Measurements from ENCODE around the gene AP4B1. TPM values are rescaled to one million over a fixed set of nuclear protein-coding genes. Genes with fewer than 3 reads are reported as not detected.
A peak's percentile ranks its signal among the peaks of the same experiment; 100 is the strongest.

Gene AP4B1
- total and polyA plus RNA-seq, 9 of the 15 experiments (the other 6 are each of a cell fraction or from before 2014, with no cell fraction given): 15.8 to 36.5 (median 24.6) TPM

- TF ChIP-seq ZMIZ1 (IDR thresholded peaks at IDR 0.05; ENCODE audit: low read depth in 2 of 2, low read length in 2 of 2) (0 out of 4 replicates have a peak, but pooled peaks of 1 of the 2 experiments have one; percentile 10), HMGXB4 (CRISPR knock-in tag; IDR thresholded peaks at IDR 0.05) (peak; percentile 67; the same call in 1 of the 2 replicates), NR4A1 (CRISPR knock-in tag; IDR thresholded peaks at IDR 0.05) (0 out of 2 replicates have a peak, but pooled peaks have one; percentile 71), NR4A1 (tag; IDR thresholded peaks at IDR 0.05) (no peak), CCNT2 (IDR thresholded peaks at IDR 0.05; ENCODE audit: borderline replicate concordance, extremely low read depth, insufficient read length, low read depth, low read length) (peak; percentile 14), KLF13 (tag; IDR thresholded peaks at IDR 0.05; ENCODE audit: borderline replicate concordance, low read depth) (0 out of 2 replicates have a peak, but pooled peaks have one; percentile 23), HBP1 (CRISPR knock-in tag; IDR thresholded peaks at IDR 0.05) (peak; percentile 60; the same call in 1 of the 2 replicates), SIN3A (IDR thresholded peaks at IDR 0.05; ENCODE audit: borderline replicate concordance in 2 of 2, control insufficient read depth in 1 of 2, low read depth in 2 of 2, low read length in 2 of 2) (peak; percentile 44 to 66; a peak in 3 of 4 replicates), ZNF239 (CRISPR knock-in tag; IDR thresholded peaks at IDR 0.05) (0 out of 2 replicates have a peak, but pooled peaks have one; percentile 23), LCOR (CRISPR knock-in tag; IDR thresholded peaks at IDR 0.05) (peak; percentile 17; the same call in 1 of the 2 replicates), VEZF1 (CRISPR knock-in tag; IDR thresholded peaks at IDR 0.05) (peak; percentile 88), JUND (IDR thresholded peaks at IDR 0.05; ENCODE audit: borderline replicate concordance, low read depth, low read length) (no peak), JUND (tag; IDR thresholded peaks at IDR 0.05; ENCODE audit: borderline replicate concordance, low read depth, low read length) (0 out of 3 replicates have a peak, but pooled peaks have one; percentile 11)
Measured at GRCh38 chr1:113929750-113930498, 25.3 kb upstream of the AP4B1 start (continued).

Measured in K562 (cell line).